ENCODE measurements around the gene KRT5.

Gene KRT5

GRCh38 chr12:52519826-52520662 lies at the start of gene KRT5:
Gene KRT5, minus strand, starts transcription at chr12:52520394. Its CDS starts 98 bp downstream, at chr12:52520296.
- H3K9me3 Mint-ChIP-seq = no peaks in the 10 kb centered on the region
- no peak within 1 kb of the TSS for H3K27ac Mint-ChIP-seq
- peak in 1 of 2 donors; percentile 41 for DNase-seq (ENCODE audit: low spot score in 2 of 2)
- ATAC-seq = no peak
- H3K4me3 Mint-ChIP-seq = no peak within 1 kb of the TSS
- peaks cover 6% of the 10 kb centered on the region for H3K4me1 Mint-ChIP-seq
- H3K36me3 Mint-ChIP-seq = no peaks in the 10 kb centered on the region

GRCh38 chr12:52568111-52568510 lies 47.9 kb upstream of the KRT5 start:
- DNase-seq (ENCODE audit: low spot score in 2 of 2) (no peak), ATAC-seq (no peak)
- Mint-ChIP-seq H3K4me1 (peaks cover 19% of the 10 kb centered on the region), H3K9me3 (no peaks in the 10 kb centered on the region), H3K4me3 (no peak overlapping the region), H3K27ac (peak overlapping the region; percentile 54), H3K36me3 (no peaks in the 10 kb centered on the region)

GRCh38 chr12:52566847-52567291 lies 46.7 kb upstream of the KRT5 start:
- Mint-ChIP-seq H3K4me1 (peaks cover 19% of the 10 kb centered on the region), H3K4me3 (peak overlapping the region; percentile 26), H3K27ac (peak overlapping the region; percentile 50), H3K9me3 (no peaks in the 10 kb centered on the region), H3K36me3 (no peaks in the 10 kb centered on the region)
- DNase-seq (ENCODE audit: low spot score in 2 of 2) (peak; percentile 7 to 59), ATAC-seq (peak; percentile 84)

- no peak overlapping the region for H3K4me3 Mint-ChIP-seq
- DNase-seq (ENCODE audit: low spot score in 2 of 2) (no peak), ATAC-seq (no peak)
- H3K4me1 Mint-ChIP-seq = peaks cover 28% of the 10 kb centered on the region
- no peaks in the 10 kb centered on the region for H3K9me3 Mint-ChIP-seq
- no peak overlapping the region for H3K27ac Mint-ChIP-seq
- no peaks in the 10 kb centered on the region for H3K36me3 Mint-ChIP-seq
Observed at GRCh38 chr12:52564582-52564981, 44.4 kb upstream of the KRT5 start.

- DNase-seq (ENCODE audit: low spot score in 2 of 2) (no peak), ATAC-seq (no peak)
- H3K9me3 Mint-ChIP-seq = no peaks in the 10 kb centered on the region
- H3K36me3 Mint-ChIP-seq = no peaks in the 10 kb centered on the region
- H3K4me1 Mint-ChIP-seq = peaks cover 36% of the 10 kb centered on the region
- no peak overlapping the region for H3K27ac Mint-ChIP-seq
- H3K4me3 Mint-ChIP-seq = no peak overlapping the region
Observed at GRCh38 chr12:52561880-52562449, 41.8 kb upstream of the KRT5 start.

- H3K4me1 Mint-ChIP-seq = peaks cover 46% of the 10 kb centered on the region
- H3K27ac Mint-ChIP-seq = peak overlapping the region; percentile 53
- H3K36me3 Mint-ChIP-seq = no peaks in the 10 kb centered on the region
- DNase-seq (ENCODE audit: low spot score in 2 of 2) = no peak
- ATAC-seq = no peak
- H3K4me3 Mint-ChIP-seq = no peak overlapping the region
- H3K9me3 Mint-ChIP-seq = no peaks in the 10 kb centered on the region
Observed at GRCh38 chr12:52559979-52560378, 39.8 kb upstream of the KRT5 start.

- Mint-ChIP-seq H3K4me1 (peaks cover 46% of the 10 kb centered on the region), H3K36me3 (no peaks in the 10 kb centered on the region), H3K9me3 (no peaks in the 10 kb centered on the region), H3K4me3 (no peak overlapping the region), H3K27ac (no peak overlapping the region)
- DNase-seq (ENCODE audit: low spot score in 2 of 2) (no peak), ATAC-seq (no peak)
Observed at GRCh38 chr12:52558781-52559445, 38.7 kb upstream of the KRT5 start.

GRCh38 chr12:52557476-52557875 lies 37.3 kb upstream of the KRT5 start:
- H3K9me3 Mint-ChIP-seq = no peaks in the 10 kb centered on the region
- peak overlapping the region; percentile 0 for H3K4me3 Mint-ChIP-seq
- ATAC-seq = no peak

GRCh38 chr12:52555577-52555976 lies 35.4 kb upstream of the KRT5 start:
- no peaks in the 10 kb centered on the region for H3K9me3 Mint-ChIP-seq
- peak overlapping the region; percentile 77 for H3K27ac Mint-ChIP-seq
- no peaks in the 10 kb centered on the region for H3K36me3 Mint-ChIP-seq
- no peak for DNase-seq (ENCODE audit: low spot score in 2 of 2)
- H3K4me3 Mint-ChIP-seq = no peak overlapping the region
- ATAC-seq = no peak
- peaks cover 45% of the 10 kb centered on the region for H3K4me1 Mint-ChIP-seq

More at GRCh38 chr12:52557476-52557875, 37.3 kb upstream of the KRT5 start:
- no peak for DNase-seq (ENCODE audit: low spot score in 2 of 2)
- H3K27ac Mint-ChIP-seq = peak overlapping the region; percentile 24
- no peaks in the 10 kb centered on the region for H3K36me3 Mint-ChIP-seq
- H3K4me1 Mint-ChIP-seq = peaks cover 46% of the 10 kb centered on the region

GRCh38 chr12:52552681-52553195 lies 32.5 kb upstream of the KRT5 start, which contains the start of gene KRT71:
Gene KRT71, minus strand, starts transcription at chr12:52553145. Its CDS starts 68 bp downstream, at chr12:52553077.
- H3K4me1 Mint-ChIP-seq = peaks cover 21% of the 10 kb centered on the region
- no peak within 1 kb of the TSS for H3K27ac Mint-ChIP-seq
- no peaks in the 10 kb centered on the region for H3K9me3 Mint-ChIP-seq
- no peaks in the 10 kb centered on the region for H3K36me3 Mint-ChIP-seq
- ATAC-seq = no peak
- no peak within 1 kb of the TSS for H3K4me3 Mint-ChIP-seq
- DNase-seq (ENCODE audit: low spot score in 2 of 2) = no peak

GRCh38 chr12:52552055-52552454 lies 31.9 kb upstream of the KRT5 start:
- no peaks in the 10 kb centered on the region for H3K36me3 Mint-ChIP-seq
- no peak for ATAC-seq
- no peaks in the 10 kb centered on the region for H3K9me3 Mint-ChIP-seq
- no peak overlapping the region for H3K4me3 Mint-ChIP-seq
- H3K4me1 Mint-ChIP-seq = peaks cover 16% of the 10 kb centered on the region
- DNase-seq (ENCODE audit: low spot score in 2 of 2) = no peak
- no peak overlapping the region for H3K27ac Mint-ChIP-seq

GRCh38 chr12:52551216-52551865 lies 31.1 kb upstream of the KRT5 start:
- no peak for ATAC-seq
- no peak overlapping the region for H3K4me3 Mint-ChIP-seq
- no peak for DNase-seq (ENCODE audit: low spot score in 2 of 2)
- H3K4me1 Mint-ChIP-seq = peaks cover 14% of the 10 kb centered on the region
- no peak overlapping the region for H3K27ac Mint-ChIP-seq
- H3K9me3 Mint-ChIP-seq = no peaks in the 10 kb centered on the region
- no peaks in the 10 kb centered on the region for H3K36me3 Mint-ChIP-seq

- Mint-ChIP-seq H3K27ac (no peak overlapping the region), H3K4me1 (peaks cover 10% of the 10 kb centered on the region), H3K36me3 (no peaks in the 10 kb centered on the region), H3K9me3 (no peaks in the 10 kb centered on the region), H3K4me3 (no peak overlapping the region)
- ATAC-seq (no peak), DNase-seq (ENCODE audit: low spot score in 2 of 2) (no peak)
Observed at GRCh38 chr12:52546126-52546525, 25.9 kb upstream of the KRT5 start.

GRCh38 chr12:52543985-52544883 lies 24.0 kb upstream of the KRT5 start:
- ATAC-seq (no peak), DNase-seq (ENCODE audit: low spot score in 2 of 2) (no peak)
- Mint-ChIP-seq H3K27ac (no peak overlapping the region), H3K9me3 (no peaks in the 10 kb centered on the region), H3K4me3 (no peak overlapping the region), H3K36me3 (no peaks in the 10 kb centered on the region), H3K4me1 (peaks cover 10% of the 10 kb centered on the region)
